ENCODE data around the gene BID. TPM values are rescaled to one million over a fixed set of nuclear protein-coding genes. Genes with fewer than 3 reads are reported as not detected.

BID gene
- total RNA-seq, 1 experiment from 2014 or later, result 25.0 TPM

DNA sequence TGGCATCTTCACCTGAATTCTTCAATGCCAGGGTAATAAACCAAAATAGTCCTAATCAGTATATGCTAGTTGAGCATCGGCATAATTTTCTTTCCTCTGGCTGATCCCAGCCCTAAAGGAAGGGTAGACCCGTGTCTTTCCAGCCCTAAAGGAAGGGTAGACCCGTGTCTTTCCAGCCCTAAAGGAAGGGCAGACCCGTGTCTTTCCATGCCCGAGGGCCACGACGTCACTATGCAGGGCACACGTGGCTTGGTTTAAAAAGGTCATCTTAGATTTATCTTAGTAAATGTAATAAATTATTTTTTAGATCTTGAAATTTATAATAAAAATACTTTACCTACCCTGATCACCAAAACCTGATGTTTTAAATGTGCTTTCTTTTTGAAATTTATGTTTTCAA lies 45.5 kb downstream of the BID start:
- ChIA-PET CTCF (interaction anchor here (1.2 to 1.4 kb wide), 2 partner anchors 8 to 14 kb away, joined by 3 read pairs; no protein-coding TSS in a partner anchor), POLR2A (no interaction called here)
- no peaks in the 10 kb centered on the region for H3K27me3 Mint-ChIP-seq (ENCODE audit: insufficient read depth, unreplicated experiment)
- intact Hi-C loops (cut with micrococcal nuclease), result no loop called here
- H3K9me3 Mint-ChIP-seq (ENCODE audit: unreplicated experiment), result no peaks in the 10 kb centered on the region
- H3K4me1 Mint-ChIP-seq (ENCODE audit: insufficient read depth, unreplicated experiment), result peaks cover 10% of the 10 kb centered on the region
- no peak overlapping the region for H3K4me3 Mint-ChIP-seq (ENCODE audit: unreplicated experiment)
- TF ChIP-seq, protein P1, sequence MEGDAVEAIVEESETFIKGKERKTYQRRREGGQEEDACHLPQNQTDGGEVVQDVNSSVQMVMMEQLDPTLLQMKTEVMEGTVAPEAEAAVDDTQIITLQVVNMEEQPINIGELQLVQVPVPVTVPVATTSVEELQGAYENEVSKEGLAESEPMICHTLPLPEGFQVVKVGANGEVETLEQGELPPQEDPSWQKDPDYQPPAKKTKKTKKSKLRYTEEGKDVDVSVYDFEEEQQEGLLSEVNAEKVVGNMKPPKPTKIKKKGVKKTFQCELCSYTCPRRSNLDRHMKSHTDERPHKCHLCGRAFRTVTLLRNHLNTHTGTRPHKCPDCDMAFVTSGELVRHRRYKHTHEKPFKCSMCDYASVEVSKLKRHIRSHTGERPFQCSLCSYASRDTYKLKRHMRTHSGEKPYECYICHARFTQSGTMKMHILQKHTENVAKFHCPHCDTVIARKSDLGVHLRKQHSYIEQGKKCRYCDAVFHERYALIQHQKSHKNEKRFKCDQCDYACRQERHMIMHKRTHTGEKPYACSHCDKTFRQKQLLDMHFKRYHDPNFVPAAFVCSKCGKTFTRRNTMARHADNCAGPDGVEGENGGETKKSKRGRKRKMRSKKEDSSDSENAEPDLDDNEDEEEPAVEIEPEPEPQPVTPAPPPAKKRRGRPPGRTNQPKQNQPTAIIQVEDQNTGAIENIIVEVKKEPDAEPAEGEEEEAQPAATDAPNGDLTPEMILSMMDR (IDR thresholded peaks at IDR 0.05; ENCODE audit: unreplicated experiment), result no peak
- DNase-seq (ENCODE audit: unreplicated experiment), result no peak
- H3K27ac Mint-ChIP-seq (ENCODE audit: low read depth, unreplicated experiment), result no peak overlapping the region
- H3K36me3 Mint-ChIP-seq (ENCODE audit: insufficient read depth, unreplicated experiment), result peaks cover 93% of the 10 kb centered on the region
- BruUV-seq (replicated peaks), result TSS peak; percentile 33

DNA sequence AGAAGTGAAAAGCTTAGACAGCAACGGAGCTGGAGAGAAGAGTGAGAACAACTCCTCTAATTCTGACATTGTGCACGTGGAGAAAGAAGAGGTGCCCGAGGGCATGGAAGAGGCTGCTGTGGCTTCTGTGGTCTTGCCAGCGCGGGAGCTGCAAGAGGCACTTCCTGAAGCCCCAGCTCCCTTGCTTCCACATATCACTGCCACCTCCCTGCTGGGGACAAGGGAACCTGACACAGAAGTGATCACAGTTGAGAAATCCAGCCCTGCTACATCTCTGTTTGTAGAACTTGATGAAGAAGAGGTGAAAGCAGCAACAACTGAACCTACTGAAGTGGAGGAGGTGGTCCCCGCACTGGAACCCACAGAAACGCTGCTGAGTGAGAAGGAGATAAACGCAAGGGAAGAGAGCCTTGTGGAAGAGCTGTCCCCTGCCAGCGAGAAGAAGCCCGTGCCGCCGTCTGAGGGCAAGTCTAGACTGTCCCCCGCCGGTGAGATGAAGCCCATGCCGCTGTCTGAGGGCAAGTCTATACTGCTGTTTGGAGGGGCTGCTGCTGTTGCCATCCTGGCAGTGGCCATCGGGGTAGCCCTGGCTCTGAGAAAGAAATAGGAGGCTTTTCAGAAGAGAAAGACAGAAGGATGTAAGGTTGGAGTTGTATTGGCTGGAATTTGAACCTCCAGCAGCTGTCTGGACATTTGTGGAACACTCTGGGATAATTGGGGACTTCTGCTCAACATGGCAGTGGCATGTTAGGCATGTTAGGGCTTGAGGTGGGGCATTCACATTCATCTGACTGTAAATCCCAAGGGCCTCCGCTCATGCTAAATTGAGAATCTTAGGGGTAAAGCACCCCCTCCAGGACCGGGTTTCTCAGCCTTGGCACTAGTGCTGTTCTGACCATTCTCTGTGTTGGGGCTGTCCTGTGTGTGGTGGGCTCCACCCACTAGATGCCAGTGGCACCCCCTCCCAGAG lies 47.1 kb downstream of the BID start:
- H3K27ac Mint-ChIP-seq (ENCODE audit: low read depth, unreplicated experiment), result peak overlapping the region; percentile 57
- CTCF ChIA-PET, result interaction anchor here (0.6 to 1.4 kb wide), 4 partner anchors 12 to 349 kb away, joined by 3 read pairs; no protein-coding TSS in a partner anchor
- intact Hi-C loops (cut with micrococcal nuclease), result no loop called here
- BruUV-seq (replicated peaks), result no TSS peak
- H3K4me3 Mint-ChIP-seq (ENCODE audit: unreplicated experiment), result no peak overlapping the region
- peaks cover 12% of the 10 kb centered on the region for H3K4me1 Mint-ChIP-seq (ENCODE audit: insufficient read depth, unreplicated experiment)
- POLR2A ChIA-PET, result interaction anchor here (0.5 kb wide), 1 partner anchor 94 kb away, joined by 3 read pairs; no protein-coding TSS in a partner anchor
- H3K36me3 Mint-ChIP-seq (ENCODE audit: insufficient read depth, unreplicated experiment), result peaks cover 78% of the 10 kb centered on the region
- no peak for DNase-seq (ENCODE audit: unreplicated experiment)
- H3K27me3 Mint-ChIP-seq (ENCODE audit: insufficient read depth, unreplicated experiment), result no peaks in the 10 kb centered on the region
- H3K9me3 Mint-ChIP-seq (ENCODE audit: unreplicated experiment), result no peaks in the 10 kb centered on the region
- TF ChIP-seq, protein P1 (IDR thresholded peaks at IDR 0.05; ENCODE audit: unreplicated experiment), result no peak

DNA sequence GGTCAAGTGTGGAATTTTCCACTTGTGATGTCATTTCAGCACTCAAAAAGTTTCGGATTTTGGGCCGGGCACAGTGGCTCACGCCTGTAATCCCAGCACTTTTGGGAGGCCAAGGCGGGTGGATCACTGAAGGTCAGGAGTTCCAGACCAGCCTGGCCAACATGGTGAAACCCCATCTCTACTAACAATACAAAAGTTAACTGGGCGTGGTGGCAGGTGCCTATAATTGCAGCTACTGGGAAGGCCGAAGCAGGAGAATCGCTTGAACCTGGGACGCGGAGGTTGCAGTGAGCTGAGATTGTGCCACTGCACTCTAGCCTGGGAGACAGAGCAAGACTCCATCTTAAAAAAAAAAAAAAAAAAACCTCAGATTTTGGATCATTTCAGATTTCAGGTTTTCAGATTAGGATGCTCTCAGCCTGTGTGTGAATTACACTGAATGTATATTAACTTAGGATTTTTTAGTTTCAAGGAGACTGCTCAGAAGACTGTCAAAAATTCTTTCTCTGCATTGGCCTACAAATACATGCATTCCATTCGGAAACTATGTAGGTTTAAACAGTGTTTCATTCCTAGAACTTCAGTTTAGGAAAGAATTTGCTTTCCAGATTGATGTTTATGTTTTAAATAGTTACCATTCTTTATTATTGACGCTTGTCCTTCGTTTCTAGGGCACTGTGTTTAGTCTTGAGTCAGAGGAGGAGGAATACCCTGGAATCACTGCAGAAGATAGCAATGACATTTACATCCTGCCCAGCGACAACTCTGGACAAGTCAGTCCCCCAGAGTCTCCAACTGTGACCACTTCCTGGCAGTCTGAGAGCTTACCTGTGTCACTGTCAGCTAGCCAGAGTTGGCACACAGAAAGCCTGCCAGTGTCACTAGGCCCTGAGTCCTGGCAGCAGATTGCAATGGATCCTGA lies 48.0 kb downstream of the BID start:
- Mint-ChIP-seq H3K9me3 (ENCODE audit: unreplicated experiment) (no peaks in the 10 kb centered on the region), H3K27ac (ENCODE audit: low read depth, unreplicated experiment) (peak overlapping the region; percentile 57), H3K4me1 (ENCODE audit: insufficient read depth, unreplicated experiment) (peaks cover 15% of the 10 kb centered on the region), H3K36me3 (ENCODE audit: insufficient read depth, unreplicated experiment) (peaks cover 68% of the 10 kb centered on the region), H3K4me3 (ENCODE audit: unreplicated experiment) (no peak overlapping the region), H3K27me3 (ENCODE audit: insufficient read depth, unreplicated experiment) (no peaks in the 10 kb centered on the region)
- CTCF ChIA-PET, result interaction anchor here (0.6 to 1.1 kb wide), 2 partner anchors 39 to 350 kb away, joined by 3 read pairs; no protein-coding TSS in a partner anchor
- POLR2A ChIA-PET, result no interaction called here
- intact Hi-C loops (cut with micrococcal nuclease), result no loop called here
- no TSS peak for BruUV-seq (replicated peaks)
- DNase-seq (ENCODE audit: unreplicated experiment), result no peak
- TF ChIP-seq, protein P1 (IDR thresholded peaks at IDR 0.05; ENCODE audit: unreplicated experiment), result no peak

DNA sequence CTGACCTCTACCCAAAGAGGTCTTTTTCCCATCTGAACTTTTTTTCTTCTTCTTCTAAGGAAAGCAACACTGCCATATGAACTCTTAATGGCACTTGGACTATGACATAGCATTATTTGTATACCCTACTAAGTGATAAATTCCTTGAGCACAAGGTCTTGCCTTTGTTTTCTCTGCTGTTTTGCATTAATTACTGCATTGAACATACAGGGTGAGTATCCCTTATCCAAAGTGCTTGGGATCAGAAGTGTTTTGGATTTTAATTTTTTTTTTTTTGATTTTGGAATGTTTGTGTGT lies 48.8 kb downstream of the BID start:
- H3K9me3 Mint-ChIP-seq (ENCODE audit: unreplicated experiment), result no peaks in the 10 kb centered on the region
- BruUV-seq (replicated peaks), result no TSS peak
- H3K27me3 Mint-ChIP-seq (ENCODE audit: insufficient read depth, unreplicated experiment), result no peaks in the 10 kb centered on the region
- H3K4me3 Mint-ChIP-seq (ENCODE audit: unreplicated experiment), result no peak overlapping the region
- TF ChIP-seq, protein P1 (IDR thresholded peaks at IDR 0.05; ENCODE audit: unreplicated experiment), result no peak
- H3K4me1 Mint-ChIP-seq (ENCODE audit: insufficient read depth, unreplicated experiment), result peaks cover 15% of the 10 kb centered on the region
- ChIA-PET POLR2A (no interaction called here), CTCF (no interaction called here)
- DNase-seq (ENCODE audit: unreplicated experiment), result no peak
- H3K36me3 Mint-ChIP-seq (ENCODE audit: insufficient read depth, unreplicated experiment), result peaks cover 62% of the 10 kb centered on the region
- H3K27ac Mint-ChIP-seq (ENCODE audit: low read depth, unreplicated experiment), result no peak overlapping the region
- intact Hi-C loops (cut with micrococcal nuclease), result no loop called here
